Neural crest cell (in vitro differentiated cells): ENCODE results near the gene EID2B. TPM values are rescaled to one million over a fixed set of nuclear protein-coding genes. Genes with fewer than 3 reads are reported as not detected.

Source experiments
- DNase-seq: peaks from one replicate; pipeline ENCODE4 v3.0.0; 2021; ENCODE audit warnings: low read depth, mixed read lengths, low spot score
- H3K27ac Mint-ChIP-seq: one replicate; pipeline ENCODE4 v1.8.0; 2021; ENCODE audit warnings: mild to moderate bottlenecking, mixed read lengths; ENCODE audit not compliant: unreplicated experiment
- H3K27me3 Mint-ChIP-seq: 2 replicates; pipeline ENCODE4 v1.8.0; 2021; ENCODE audit warnings: low read depth, mild to moderate bottlenecking, mixed read lengths
- H3K36me3 Mint-ChIP-seq: 2 replicates; pipeline ENCODE4 v1.8.0; 2021; ENCODE audit warnings: low read depth, mild to moderate bottlenecking, mixed read lengths
- H3K4me1 Mint-ChIP-seq: 2 replicates; pipeline ENCODE4 v1.8.0; 2021; ENCODE audit warnings: mixed read lengths
- H3K4me3 Mint-ChIP-seq: one replicate; pipeline ENCODE4 v1.8.0; 2021; ENCODE audit warnings: mild to moderate bottlenecking, mixed read lengths
- H3K9me3 Mint-ChIP-seq: 2 replicates; pipeline ENCODE4 v1.8.0; 2021; ENCODE audit warnings: mixed read lengths
- CTCF ChIP-seq: fragments of 200-600 bp; sonication (generic); conservative IDR thresholded peaks from 2 replicates; pipeline ENCODE4 v1.5.0; 2021; ENCODE audit warnings: antibody characterized with exemption, mild to moderate bottlenecking
- long read RNA-seq: library from polyadenylated mRNA; unstranded; transcript quantifications from one replicate; pipeline ENCODE4 v2.0.0, GENCODE V29; 2020
- total RNA-seq: library from RNA; stranded (reverse); gene quantifications from 2 replicates; pipeline ENCODE4 v1.2.1, GENCODE V29; 2021

The EID2B gene
- 7.2 and 7.7 TPM in 2 replicates for total RNA-seq
- long read RNA-seq = 0 reads

- peak; percentile 92 for TF ChIP-seq CTCF
- Mint-ChIP-seq H3K36me3 (no peaks in the 10 kb centered on the region), H3K4me1 (peaks cover 36% of the 10 kb centered on the region), H3K4me3 (peak within 1 kb of the TSS; percentile 97), H3K9me3 (no peaks in the 10 kb centered on the region), H3K27ac (peak within 1 kb of the TSS; percentile 98), H3K27me3 (no peaks in the 10 kb centered on the region)
- peak; percentile 96 for DNase-seq
These were observed at the start of gene EID2B for GRCh38 chr19:39532233-39533002. EID2B (minus strand) TSS chr19:39532852; CDS start chr19:39532802, 50 bp downstream.

- no peaks in the 10 kb centered on the region for H3K4me1 Mint-ChIP-seq
- H3K36me3 Mint-ChIP-seq = no peaks in the 10 kb centered on the region
- H3K27ac Mint-ChIP-seq = no peak overlapping the region
- no peak for DNase-seq
- H3K4me3 Mint-ChIP-seq = no peak overlapping the region
- peaks cover 3% of the 10 kb centered on the region for H3K9me3 Mint-ChIP-seq
- peaks cover 64% of the 10 kb centered on the region for H3K27me3 Mint-ChIP-seq
- TF ChIP-seq CTCF = no peak
These were observed 49.8 kb upstream of the EID2B start for GRCh38 chr19:39582442-39582841.

GRCh38 chr19:39568604-39569003 lies 36.0 kb upstream of the EID2B start:
- Mint-ChIP-seq H3K4me1 (no peaks in the 10 kb centered on the region), H3K27me3 (peaks cover 41% of the 10 kb centered on the region), H3K36me3 (no peaks in the 10 kb centered on the region), H3K4me3 (no peak overlapping the region), H3K27ac (no peak overlapping the region), H3K9me3 (peaks cover 7% of the 10 kb centered on the region)
- no peak for DNase-seq
- TF ChIP-seq CTCF = no peak

GRCh38 chr19:39566064-39566463 lies 33.4 kb upstream of the EID2B start:
- Mint-ChIP-seq H3K36me3 (no peaks in the 10 kb centered on the region), H3K4me1 (peaks cover 4% of the 10 kb centered on the region)

GRCh38 chr19:39563408-39563807 lies 30.8 kb upstream of the EID2B start:
- DNase-seq = no peak
- no peak overlapping the region for H3K27ac Mint-ChIP-seq
- H3K9me3 Mint-ChIP-seq = no peaks in the 10 kb centered on the region
- peaks cover 51% of the 10 kb centered on the region for H3K27me3 Mint-ChIP-seq
- no peaks in the 10 kb centered on the region for H3K36me3 Mint-ChIP-seq
- peaks cover 4% of the 10 kb centered on the region for H3K4me1 Mint-ChIP-seq
- no peak overlapping the region for H3K4me3 Mint-ChIP-seq
- no peak for TF ChIP-seq CTCF

More at GRCh38 chr19:39566064-39566463, 33.4 kb upstream of the EID2B start:
- TF ChIP-seq CTCF = no peak
- DNase-seq = no peak
- no peaks in the 10 kb centered on the region for H3K9me3 Mint-ChIP-seq
- H3K27ac Mint-ChIP-seq = no peak overlapping the region
- H3K27me3 Mint-ChIP-seq = peaks cover 39% of the 10 kb centered on the region
- no peak overlapping the region for H3K4me3 Mint-ChIP-seq
